Fibroblast of mammary gland (primary cell): ENCODE data around the gene LARP6.

ENCODE experiments used
- DNase-seq: peaks from one replicate; pipeline ENCODE4 v3.0.0-alpha.2; 2010; ENCODE audit warnings: low read depth
- H3K4me3 ChIP-seq: 2 replicates; pipeline ENCODE4 v1.5.1; 2011; ENCODE audit warnings: low read depth, mild to moderate bottlenecking, low read length, moderate library complexity; ENCODE audit not compliant: control insufficient read depth
- TF ChIP-seq, protein P1 (sequence below): conservative IDR thresholded peaks from 2 replicates; pipeline ENCODE4 v1.5.1; 2011; ENCODE audit warnings: low read depth, low read length, inconsistent platforms; ENCODE audit not compliant: control insufficient read depth, insufficient read depth

The LARP6 gene

DNA sequence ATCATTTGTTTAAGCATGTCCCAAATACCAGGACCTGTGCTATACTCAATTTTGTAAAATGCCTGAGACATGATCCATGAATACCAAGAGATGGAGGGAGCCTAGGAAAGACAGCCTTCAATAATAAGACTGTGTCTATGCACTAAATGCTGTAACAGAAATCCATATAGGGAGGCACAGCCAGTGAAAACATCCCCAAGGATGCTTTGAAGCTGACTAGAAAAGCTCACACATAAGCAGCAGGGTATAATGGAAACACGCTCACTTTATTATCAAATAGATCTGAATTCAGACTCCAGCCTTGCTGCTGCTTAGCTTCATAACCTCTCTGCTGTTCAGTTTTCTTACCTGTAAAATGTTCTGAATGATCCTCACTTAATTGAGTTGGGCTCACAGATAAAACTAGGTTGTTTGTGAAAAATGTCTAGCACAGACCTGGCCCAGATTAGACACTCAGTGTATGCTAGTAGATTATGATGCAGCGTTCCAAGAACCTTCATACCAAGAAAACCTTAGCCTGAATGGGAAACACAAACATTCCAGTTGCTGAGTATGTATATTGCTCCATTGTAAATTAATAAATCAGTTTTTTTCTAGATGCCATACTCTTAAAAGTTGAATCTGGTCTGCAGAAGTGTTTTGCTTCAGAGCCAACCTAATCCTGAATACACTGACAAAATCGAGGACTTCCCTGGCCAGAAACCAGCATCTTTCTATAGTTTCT, 3.8 kb upstream of the LARP6 start:
- TF ChIP-seq, protein P1, sequence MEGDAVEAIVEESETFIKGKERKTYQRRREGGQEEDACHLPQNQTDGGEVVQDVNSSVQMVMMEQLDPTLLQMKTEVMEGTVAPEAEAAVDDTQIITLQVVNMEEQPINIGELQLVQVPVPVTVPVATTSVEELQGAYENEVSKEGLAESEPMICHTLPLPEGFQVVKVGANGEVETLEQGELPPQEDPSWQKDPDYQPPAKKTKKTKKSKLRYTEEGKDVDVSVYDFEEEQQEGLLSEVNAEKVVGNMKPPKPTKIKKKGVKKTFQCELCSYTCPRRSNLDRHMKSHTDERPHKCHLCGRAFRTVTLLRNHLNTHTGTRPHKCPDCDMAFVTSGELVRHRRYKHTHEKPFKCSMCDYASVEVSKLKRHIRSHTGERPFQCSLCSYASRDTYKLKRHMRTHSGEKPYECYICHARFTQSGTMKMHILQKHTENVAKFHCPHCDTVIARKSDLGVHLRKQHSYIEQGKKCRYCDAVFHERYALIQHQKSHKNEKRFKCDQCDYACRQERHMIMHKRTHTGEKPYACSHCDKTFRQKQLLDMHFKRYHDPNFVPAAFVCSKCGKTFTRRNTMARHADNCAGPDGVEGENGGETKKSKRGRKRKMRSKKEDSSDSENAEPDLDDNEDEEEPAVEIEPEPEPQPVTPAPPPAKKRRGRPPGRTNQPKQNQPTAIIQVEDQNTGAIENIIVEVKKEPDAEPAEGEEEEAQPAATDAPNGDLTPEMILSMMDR, result no peak
- H3K4me3 ChIP-seq, result no peak overlapping the region
- no peak for DNase-seq

DNA sequence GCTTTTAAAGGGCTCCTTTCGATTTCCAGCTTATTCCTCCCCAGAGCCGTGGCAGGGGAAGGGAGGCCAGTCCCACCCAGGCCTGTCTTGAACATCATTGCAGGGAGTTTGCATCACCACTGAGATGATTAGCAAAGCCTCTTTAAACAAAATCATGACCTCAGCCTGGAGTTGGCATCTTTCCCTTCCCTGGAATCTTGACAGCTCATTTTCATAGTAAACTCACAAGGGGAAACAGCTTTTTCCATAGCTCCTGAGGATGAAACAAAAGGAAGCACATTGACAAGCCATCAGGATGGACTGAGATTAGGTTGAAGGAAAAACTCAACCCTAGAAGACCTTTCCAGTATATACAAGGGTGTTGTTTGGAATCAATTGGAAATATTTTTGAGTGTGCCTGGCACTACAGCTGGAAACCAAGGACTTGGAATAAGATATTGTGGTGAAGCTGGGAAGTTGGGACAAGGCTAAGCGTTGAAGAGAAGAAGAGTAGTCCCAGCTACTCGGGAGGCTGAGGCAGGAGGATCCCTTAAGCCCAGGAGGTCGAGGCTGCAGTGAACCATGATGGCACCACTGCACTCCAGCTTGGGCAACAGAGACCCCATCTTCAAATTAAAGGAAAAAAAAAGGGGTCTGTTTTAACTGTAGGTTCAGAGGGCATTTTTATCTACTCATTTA, 3.1 kb upstream of the LARP6 start:
- peak; percentile 99 for DNase-seq
- H3K4me3 ChIP-seq, result no peak overlapping the region
- TF ChIP-seq, protein P1, result no peak

DNA sequence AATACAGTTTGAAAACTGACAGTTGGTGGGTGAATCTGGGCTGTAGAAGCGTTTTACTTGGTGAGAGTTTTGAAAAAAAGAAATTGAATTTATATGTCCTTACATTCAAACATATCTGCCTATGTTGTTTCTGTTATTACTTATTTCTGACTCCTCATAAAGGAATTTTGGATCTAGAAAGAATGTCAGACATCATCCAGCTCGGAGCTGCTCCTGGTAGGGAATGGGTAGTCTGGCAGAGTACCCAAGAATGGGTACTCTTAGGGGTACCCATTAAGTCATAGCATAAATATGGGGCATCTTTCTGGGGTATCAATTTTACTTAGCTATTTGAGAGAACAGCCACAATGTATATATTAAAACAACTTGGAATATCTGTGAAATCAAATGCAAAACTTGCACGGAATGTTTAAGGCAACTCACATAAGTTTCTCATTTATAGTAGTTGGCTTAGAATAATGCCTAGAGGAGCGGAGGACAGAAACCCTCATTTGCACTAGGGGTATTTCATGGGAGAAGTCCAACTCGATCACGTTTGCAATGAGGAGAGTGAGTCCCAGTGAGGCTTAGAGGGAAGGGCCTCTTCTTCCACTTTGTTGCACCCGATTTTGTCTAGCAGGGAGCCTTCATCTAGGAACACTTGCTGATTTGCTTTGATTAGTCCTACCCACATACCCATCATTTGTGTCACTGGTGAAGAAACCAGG, 2.4 kb upstream of the LARP6 start:
- TF ChIP-seq, protein P1, result no peak
- peak; percentile 34 for DNase-seq
- H3K4me3 ChIP-seq, result no peak overlapping the region

DNA sequence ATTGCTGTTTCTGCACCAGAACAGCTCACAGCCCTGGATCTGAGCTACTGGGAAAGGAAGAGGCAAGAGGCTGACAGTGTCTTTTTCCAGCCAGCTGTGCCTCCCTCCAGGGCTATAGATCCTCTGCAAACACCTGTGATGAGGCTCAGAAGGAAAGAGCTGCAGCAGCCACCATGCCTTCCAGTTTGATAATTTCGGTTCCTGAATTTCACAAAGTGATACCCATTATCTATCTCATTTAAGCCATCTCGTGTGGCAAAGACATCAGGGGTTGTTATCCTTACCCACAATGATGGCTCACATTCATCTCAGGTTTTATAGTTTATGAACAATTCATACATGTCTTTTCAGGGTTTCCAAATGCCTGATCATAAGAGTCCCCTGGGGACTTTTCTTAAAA, 1.8 kb upstream of the LARP6 start:
- TF ChIP-seq, protein P1, result no peak
- DNase-seq, result no peak
- H3K4me3 ChIP-seq, result no peak overlapping the region

DNA sequence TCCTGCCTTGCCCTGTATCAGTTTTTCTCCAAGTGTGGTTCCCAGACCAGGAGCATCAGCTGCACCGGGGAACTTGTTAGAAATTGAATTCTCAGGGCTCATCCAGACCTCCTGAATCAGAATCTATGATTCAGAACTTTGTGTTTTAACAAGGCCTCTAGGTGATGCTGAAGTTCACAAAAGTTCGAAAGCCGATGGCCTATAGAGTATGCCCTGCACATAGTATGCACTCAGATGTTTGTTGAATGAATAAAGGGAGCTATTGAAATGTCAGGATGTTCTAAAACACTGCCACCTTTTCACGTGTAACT, 664 bp upstream of the LARP6 start:
- peak overlapping the region; percentile 60 for H3K4me3 ChIP-seq
- TF ChIP-seq, protein P1, result peak; percentile 35
- peak; percentile 81 for DNase-seq

DNA sequence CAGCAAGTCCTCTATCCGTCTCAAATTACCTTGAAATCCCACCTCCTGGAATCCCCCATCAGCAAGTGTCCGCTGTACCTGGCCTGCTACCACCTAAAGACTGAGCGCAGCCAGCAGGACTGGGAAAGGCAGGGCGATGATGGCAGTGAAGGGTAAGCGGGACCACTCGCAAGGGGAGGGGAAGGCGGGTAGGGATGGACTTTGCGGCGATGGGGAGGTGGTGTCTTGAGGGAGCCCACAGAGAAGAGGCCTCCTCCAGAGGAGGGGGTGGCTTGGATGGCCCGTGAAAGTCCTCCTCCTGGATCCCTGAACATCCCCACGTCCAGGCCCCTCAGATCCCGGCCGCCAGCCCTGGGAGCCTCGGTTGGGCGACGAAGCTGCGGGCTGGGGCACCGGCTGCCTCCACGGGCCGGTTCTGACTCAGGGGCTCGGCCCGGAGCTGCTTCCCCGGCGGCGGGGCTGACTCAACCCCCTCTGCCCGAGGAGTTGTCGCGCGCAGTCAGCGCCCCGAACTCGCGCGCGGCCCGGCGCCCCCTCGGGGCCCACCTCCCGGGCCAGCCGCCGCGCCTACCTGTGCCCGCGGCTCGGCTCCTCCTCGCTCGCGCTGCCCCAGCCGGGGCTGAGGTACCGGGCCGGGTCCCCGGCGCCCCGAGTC, 512 bp downstream of the LARP6 start:
- H3K4me3 ChIP-seq, result peak overlapping the region; percentile 74
- TF ChIP-seq, protein P1, result no peak
- no peak for DNase-seq
